Spleen (tissue), 7 donors: Measurements from ENCODE around the gene RALGAPA1.

ENCODE experiments used
- POLR2A ChIP-seq, 3 donors: fragments of 450-650 bp; IDR thresholded peaks; one replicate each; pipeline ENCODE4 v1.5.1; 2017; ENCODE audit warnings: antibody characterized with exemption in 3 of 3, mild to moderate bottlenecking in 1 of 3
- POLR2AphosphoS5 ChIP-seq, 3 donors: sonication (generic); formaldehyde crosslinking; IDR thresholded peaks; one replicate each; pipeline ENCODE4 v1.5.1; 2017; ENCODE audit warnings: antibody characterized with exemption in 3 of 3
- TF ChIP-seq, protein P1 (sequence below), 11 experiments: fragments of 200-600 bp in 7 of 11; fragments of 450-650 bp in 4 of 11; sonication (generic) in 4 of 11; IDR thresholded peaks in 8 of 11; conservative IDR thresholded peaks in 3 of 11; 1 replicate in 7 of 11; 2 replicates in 4 of 11; pipeline versions ENCODE4 v1.4.0 to v1.8.0; 2016 to 2021; ENCODE audit warnings: antibody characterized with exemption in 11 of 11, inconsistent platforms in 4 of 11, mild to moderate bottlenecking in 1 of 11
- donor health status: DM: no; HTN: no; CAD: no; lungs with moderate emphysema.
- donor health status: DM: no; HTN: no; CAD: no.
- donor health status: DM: no; HTN: no; CAD: no.

DNA sequence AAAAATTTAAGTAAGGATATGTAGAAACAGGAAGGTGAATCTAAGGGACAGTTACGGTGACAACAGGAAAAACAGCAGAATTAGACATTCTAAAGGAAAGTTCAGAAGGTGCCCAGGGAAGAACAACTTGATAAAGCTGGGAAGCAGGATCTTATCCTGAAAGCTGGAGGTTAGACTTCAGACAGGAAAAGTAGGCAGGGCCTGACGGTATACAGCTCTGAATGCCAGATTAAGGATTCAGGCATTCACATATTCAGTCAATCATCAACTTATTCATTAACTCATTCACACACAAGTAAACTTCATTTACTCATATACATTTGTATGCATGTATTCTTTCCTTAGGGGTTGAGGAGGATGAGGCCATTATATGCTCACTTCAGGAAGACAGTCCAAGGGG is 81.3 kb downstream of the RALGAPA1 start:
- TF ChIP-seq, protein P1, sequence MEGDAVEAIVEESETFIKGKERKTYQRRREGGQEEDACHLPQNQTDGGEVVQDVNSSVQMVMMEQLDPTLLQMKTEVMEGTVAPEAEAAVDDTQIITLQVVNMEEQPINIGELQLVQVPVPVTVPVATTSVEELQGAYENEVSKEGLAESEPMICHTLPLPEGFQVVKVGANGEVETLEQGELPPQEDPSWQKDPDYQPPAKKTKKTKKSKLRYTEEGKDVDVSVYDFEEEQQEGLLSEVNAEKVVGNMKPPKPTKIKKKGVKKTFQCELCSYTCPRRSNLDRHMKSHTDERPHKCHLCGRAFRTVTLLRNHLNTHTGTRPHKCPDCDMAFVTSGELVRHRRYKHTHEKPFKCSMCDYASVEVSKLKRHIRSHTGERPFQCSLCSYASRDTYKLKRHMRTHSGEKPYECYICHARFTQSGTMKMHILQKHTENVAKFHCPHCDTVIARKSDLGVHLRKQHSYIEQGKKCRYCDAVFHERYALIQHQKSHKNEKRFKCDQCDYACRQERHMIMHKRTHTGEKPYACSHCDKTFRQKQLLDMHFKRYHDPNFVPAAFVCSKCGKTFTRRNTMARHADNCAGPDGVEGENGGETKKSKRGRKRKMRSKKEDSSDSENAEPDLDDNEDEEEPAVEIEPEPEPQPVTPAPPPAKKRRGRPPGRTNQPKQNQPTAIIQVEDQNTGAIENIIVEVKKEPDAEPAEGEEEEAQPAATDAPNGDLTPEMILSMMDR (IDR thresholded peaks at IDR 0.05 in 8 of 11, conservative IDR thresholded peaks at IDR 0.05 in 3 of 11): no peak
- TF ChIP-seq POLR2A (IDR thresholded peaks at IDR 0.05): no peak
- no peak for TF ChIP-seq POLR2AphosphoS5 (IDR thresholded peaks at IDR 0.05)
